Activated gamma-delta T cell (primary cell): ENCODE results near the gene BRI3.
A peak's percentile ranks its signal among the peaks of the same experiment; 100 is the strongest.

ENCODE experiments used
- DNase-seq: peaks from one replicate; lab custom pipeline; 2025; lab: John Stamatoyannopoulos, UW
- total RNA-seq, 2 donors: gene quantifications; one replicate each; lab custom pipeline; 2026; lab: John Stamatoyannopoulos, UW

BRI3 gene
- total RNA-seq: 17.6 to 18.5 reads per million in 2 donors

- peak; percentile 94 for DNase-seq
These were observed at the start of gene BRI3 for GRCh38 chr7:98280791-98281756. Gene BRI3, plus strand, starts transcription at chr7:98281686. Its CDS starts 110 bp downstream, at chr7:98281796.

GRCh38 chr7:98232263-98232585 lies 49.3 kb upstream of the BRI3 start:
- DNase-seq: no peak

GRCh38 chr7:98232799-98233198 lies 48.7 kb upstream of the BRI3 start:
- no peak for DNase-seq

- no peak for DNase-seq
These were observed 48.0 kb upstream of the BRI3 start for GRCh38 chr7:98233219-98234070.

GRCh38 chr7:98234429-98235147 lies 46.9 kb upstream of the BRI3 start:
- no peak for DNase-seq

GRCh38 chr7:98235901-98236300 lies 45.6 kb upstream of the BRI3 start:
- DNase-seq: no peak

GRCh38 chr7:98236355-98237185 lies 44.9 kb upstream of the BRI3 start:
- no peak for DNase-seq

- no peak for DNase-seq
These were observed 43.4 kb upstream of the BRI3 start for GRCh38 chr7:98238076-98238475.

GRCh38 chr7:98238976-98239375 lies 42.5 kb upstream of the BRI3 start:
- DNase-seq: no peak

- DNase-seq: no peak
These were observed 40.4 kb upstream of the BRI3 start for GRCh38 chr7:98240961-98241673.

GRCh38 chr7:98241674-98242241 lies 39.7 kb upstream of the BRI3 start:
- DNase-seq: no peak

- no peak for DNase-seq
These were observed 39.1 kb upstream of the BRI3 start for GRCh38 chr7:98242342-98242741.

- DNase-seq: no peak
These were observed 38.6 kb upstream of the BRI3 start for GRCh38 chr7:98242934-98243333.

- DNase-seq: no peak
These were observed 36.6 kb upstream of the BRI3 start for GRCh38 chr7:98244871-98245270.

GRCh38 chr7:98248156-98248555 lies 33.3 kb upstream of the BRI3 start:
- no peak for DNase-seq

GRCh38 chr7:98249106-98249505 lies 32.4 kb upstream of the BRI3 start:
- DNase-seq: no peak

GRCh38 chr7:98250789-98251188 lies 30.7 kb upstream of the BRI3 start:
- DNase-seq: no peak

- no peak for DNase-seq
These were observed 30.3 kb upstream of the BRI3 start for GRCh38 chr7:98251231-98251600.

- peak; percentile 91 for DNase-seq
These were observed 29.7 kb upstream of the BRI3 start, which contains the start of gene TECPR1 for GRCh38 chr7:98251601-98252424. Gene TECPR1, minus strand, starts transcription at chr7:98252232. Its CDS starts 6,086 bp downstream, at chr7:98246146.
